WERI-Rb-1 (cell line): ENCODE data around the gene KCTD8.
A peak's percentile ranks its signal among the peaks of the same experiment; 100 is the strongest.

Experiments
- DNase-seq: peaks from one replicate; pipeline ENCODE4 v3.0.0-alpha.2; 2020
- H3K27ac ChIP-seq: fragments of 250-450 bp; sonication (Bioruptor Pico); 2 replicates; pipeline ENCODE4 v1.5.1; 2020; ENCODE audit warnings: mild to moderate bottlenecking, moderate library complexity
- H3K27me3 ChIP-seq: fragments of 250-450 bp; sonication (Bioruptor Pico); 2 replicates; pipeline ENCODE4 v1.5.1; 2021; ENCODE audit warnings: mild to moderate bottlenecking, low read depth, moderate library complexity; ENCODE audit not compliant: insufficient read depth, severe bottlenecking
- H3K36me3 ChIP-seq: fragments of 250-450 bp; sonication (Bioruptor Pico); 2 replicates; pipeline ENCODE4 v1.5.1; 2020; ENCODE audit warnings: mild to moderate bottlenecking, moderate library complexity
- H3K4me3 ChIP-seq: 2 replicates; pipeline ENCODE4 v1.5.1; 2011; ENCODE audit warnings: low read depth, mild to moderate bottlenecking, control low read depth, low read length
- H3K9me3 ChIP-seq: fragments of 250-450 bp; sonication (Bioruptor Pico); 2 replicates; pipeline ENCODE4 v1.5.1; 2021; ENCODE audit warnings: mild to moderate bottlenecking, moderate library complexity; ENCODE audit not compliant: severe bottlenecking
- CTCF ChIP-seq: IDR thresholded peaks from 2 replicates; pipeline ENCODE4 v1.5.1; 2011; ENCODE audit warnings: low read depth, mild to moderate bottlenecking, control low read depth, inconsistent platforms, low read length

KCTD8 gene

GRCh38 chr4:44448521-44449461, at the start of gene KCTD8:
TSS of gene KCTD8 (minus strand) at chr4:44448809.
- Histone ChIP-seq H3K27ac (peak within 1 kb of the TSS; percentile 50), H3K36me3 (no peaks in the 10 kb centered on the region), H3K4me3 (peak within 1 kb of the TSS; percentile 80), H3K9me3 (no peaks in the 10 kb centered on the region), H3K27me3 (peaks cover 4% of the 10 kb centered on the region)
- TF ChIP-seq CTCF, result peak; percentile 76
- DNase-seq, result peak; percentile 96

GRCh38 chr4:44494810-44495701, 46.4 kb upstream of the KCTD8 start:
- Histone ChIP-seq H3K9me3 (no peaks in the 10 kb centered on the region), H3K27me3 (no peaks in the 10 kb centered on the region), H3K27ac (no peak overlapping the region), H3K4me3 (no peak overlapping the region), H3K36me3 (no peaks in the 10 kb centered on the region)
- TF ChIP-seq CTCF, result no peak
- no peak for DNase-seq

GRCh38 chr4:44493924-44494323, 45.3 kb upstream of the KCTD8 start:
- H3K27me3 ChIP-seq, result no peaks in the 10 kb centered on the region
- H3K27ac ChIP-seq, result no peak overlapping the region
- H3K4me3 ChIP-seq, result no peak overlapping the region
- DNase-seq, result peak; percentile 11
- peak; percentile 38; the same call in 1 of the 2 replicates for TF ChIP-seq CTCF
- H3K36me3 ChIP-seq, result no peaks in the 10 kb centered on the region
- no peaks in the 10 kb centered on the region for H3K9me3 ChIP-seq

GRCh38 chr4:44487341-44487740, 38.7 kb upstream of the KCTD8 start:
- Histone ChIP-seq H3K9me3 (peaks cover 3% of the 10 kb centered on the region), H3K36me3 (no peaks in the 10 kb centered on the region), H3K4me3 (no peak overlapping the region), H3K27me3 (no peaks in the 10 kb centered on the region), H3K27ac (no peak overlapping the region)
- no peak for DNase-seq
- no peak for TF ChIP-seq CTCF

GRCh38 chr4:44479731-44480130, 31.1 kb upstream of the KCTD8 start:
- no peaks in the 10 kb centered on the region for H3K9me3 ChIP-seq
- TF ChIP-seq CTCF, result no peak
- no peak overlapping the region for H3K4me3 ChIP-seq
- H3K36me3 ChIP-seq, result no peaks in the 10 kb centered on the region
- H3K27ac ChIP-seq, result no peak overlapping the region
- no peaks in the 10 kb centered on the region for H3K27me3 ChIP-seq
- DNase-seq, result no peak
